Activated T-helper 1 cell treated with anti-CD3 and anti-CD28 coated beads, Interleukin-12 subunit alpha, Interleukin-12 subunit beta, Interleukin-2, Interleukin-4 antibody, amounts not matched to agents 30 ng/mL and 10 ng/mL and 1 ng/mL, durations not matched to agents 14 hours and 24 hours and 36 hours (primary cell): ENCODE data around the gene DAB2IP. TPM values are rescaled to one million over a fixed set of nuclear protein-coding genes. Genes with fewer than 3 reads are reported as not detected.

Experiments used
- DNase-seq: peaks from one replicate; pipeline ENCODE4 v3.0.0; 2021; ENCODE audit warnings: low spot score
- H3K27ac Mint-ChIP-seq: one replicate; pipeline ENCODE4 v1.8.0; 2021; ENCODE audit warnings: mild to moderate bottlenecking, mixed read lengths
- H3K27me3 Mint-ChIP-seq: one replicate; pipeline ENCODE4 v1.8.0; 2022; ENCODE audit warnings: mild to moderate bottlenecking, moderate library complexity, mixed read lengths; ENCODE audit not compliant: insufficient read depth
- H3K36me3 Mint-ChIP-seq: one replicate; pipeline ENCODE4 v1.8.0; 2021; ENCODE audit warnings: low read depth, mixed read lengths
- H3K4me1 Mint-ChIP-seq: one replicate; pipeline ENCODE4 v1.8.0; 2021; ENCODE audit warnings: low read depth, mixed read lengths
- H3K4me3 Mint-ChIP-seq: one replicate; pipeline ENCODE4 v1.8.0; 2021; ENCODE audit warnings: mild to moderate bottlenecking, moderate library complexity, mixed read lengths
- H3K9me3 Mint-ChIP-seq: one replicate; pipeline ENCODE4 v1.8.0; 2021; ENCODE audit warnings: mixed read lengths
- intact Hi-C: fragments of 100-400 bp; cut with micrococcal nuclease; formaldehyde crosslinking; loops from one replicate; pipeline ENCODE4 v1.15.1; 2024
- total RNA-seq: library from RNA; stranded (reverse); gene quantifications from 2 replicates; pipeline ENCODE4 v1.2.3, GENCODE V29; 2022

Gene DAB2IP
- total RNA-seq, 1 donor from 2014 or later, result not detected

DNA sequence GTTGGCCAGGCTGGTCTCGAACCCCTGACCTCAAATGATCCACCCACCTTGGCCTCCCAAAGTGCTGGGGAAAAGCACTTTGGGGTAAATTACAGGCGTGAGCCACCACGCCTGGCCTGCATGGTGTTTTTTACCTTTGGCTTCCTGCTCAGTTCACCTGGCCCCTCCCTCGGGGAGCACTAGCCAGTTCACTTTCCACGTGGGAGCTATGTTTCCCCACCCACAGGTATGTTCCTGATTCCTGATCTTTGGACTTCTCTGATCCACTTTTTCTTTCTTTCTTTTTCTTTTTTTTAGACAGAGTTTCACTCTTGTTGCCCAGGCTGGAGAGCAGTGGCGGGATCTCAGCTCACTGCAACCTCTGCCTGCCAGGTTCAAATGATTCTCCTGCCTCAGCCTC, 15.8 kb downstream of the DAB2IP start:
- no peak overlapping the region for H3K27ac Mint-ChIP-seq
- intact Hi-C loops, result no loop called here
- DNase-seq, result no peak
- no peak overlapping the region for H3K4me3 Mint-ChIP-seq
- H3K27me3 Mint-ChIP-seq, result peaks cover 18% of the 10 kb centered on the region
- no peaks in the 10 kb centered on the region for H3K9me3 Mint-ChIP-seq
- H3K4me1 Mint-ChIP-seq, result no peaks in the 10 kb centered on the region
- H3K36me3 Mint-ChIP-seq, result no peaks in the 10 kb centered on the region

DNA sequence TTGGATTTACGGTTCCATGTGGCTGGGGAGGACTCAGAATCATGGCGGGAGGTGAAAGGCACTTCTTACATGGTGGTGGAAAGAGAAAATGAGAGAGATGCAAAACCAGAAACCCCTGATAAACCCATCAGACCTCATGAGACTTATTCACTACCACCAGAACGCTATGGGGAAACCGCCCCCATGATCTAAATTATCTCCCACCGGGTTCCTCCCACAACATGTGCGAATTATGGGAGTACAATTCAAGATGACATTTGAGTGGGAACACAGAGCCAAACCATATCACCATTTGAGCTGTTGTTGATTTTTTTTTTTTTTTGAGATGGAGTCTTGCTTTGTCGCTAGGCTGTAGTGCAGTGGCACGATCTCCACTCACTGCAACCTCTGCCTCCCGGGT, 16.5 kb downstream of the DAB2IP start:
- Mint-ChIP-seq H3K27ac (no peak overlapping the region), H3K36me3 (no peaks in the 10 kb centered on the region), H3K9me3 (no peaks in the 10 kb centered on the region), H3K27me3 (peaks cover 16% of the 10 kb centered on the region), H3K4me1 (no peaks in the 10 kb centered on the region), H3K4me3 (no peak overlapping the region)
- DNase-seq, result no peak
- intact Hi-C loops, result no loop called here

DNA sequence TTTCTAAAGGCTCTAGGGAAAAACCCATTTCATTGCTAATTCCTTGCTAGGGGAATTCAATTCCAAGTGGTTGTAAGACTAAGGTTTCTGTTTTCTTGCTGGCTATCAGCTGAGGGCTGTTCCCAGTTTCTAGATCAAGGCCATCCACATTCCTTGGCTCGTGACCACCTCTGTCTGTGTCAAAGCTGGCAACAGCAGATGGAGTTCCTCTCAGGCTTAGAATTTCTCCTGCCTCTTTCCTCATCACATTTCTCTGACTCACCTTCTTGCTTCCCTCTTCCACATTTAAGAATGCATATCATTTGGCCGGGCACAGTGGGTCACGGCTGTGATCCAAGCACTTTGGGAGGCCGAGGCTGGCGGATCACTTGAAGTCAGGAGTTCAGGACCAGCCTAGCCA, 19.0 kb downstream of the DAB2IP start:
- DNase-seq, result no peak
- H3K4me3 Mint-ChIP-seq, result no peak overlapping the region
- intact Hi-C loops, result no loop called here
- no peak overlapping the region for H3K27ac Mint-ChIP-seq
- peaks cover 10% of the 10 kb centered on the region for H3K27me3 Mint-ChIP-seq
- no peaks in the 10 kb centered on the region for H3K36me3 Mint-ChIP-seq
- no peaks in the 10 kb centered on the region for H3K9me3 Mint-ChIP-seq
- H3K4me1 Mint-ChIP-seq, result no peaks in the 10 kb centered on the region

- no peak overlapping the region for H3K27ac Mint-ChIP-seq
- no peak for DNase-seq
- no peak overlapping the region for H3K4me3 Mint-ChIP-seq
- H3K4me1 Mint-ChIP-seq, result no peaks in the 10 kb centered on the region
- intact Hi-C loops, result no loop called here
- peaks cover 10% of the 10 kb centered on the region for H3K27me3 Mint-ChIP-seq
- no peaks in the 10 kb centered on the region for H3K9me3 Mint-ChIP-seq
- no peaks in the 10 kb centered on the region for H3K36me3 Mint-ChIP-seq
Observed at GRCh38 chr9:121671612-121672155, 20.2 kb downstream of the DAB2IP start.

DNA sequence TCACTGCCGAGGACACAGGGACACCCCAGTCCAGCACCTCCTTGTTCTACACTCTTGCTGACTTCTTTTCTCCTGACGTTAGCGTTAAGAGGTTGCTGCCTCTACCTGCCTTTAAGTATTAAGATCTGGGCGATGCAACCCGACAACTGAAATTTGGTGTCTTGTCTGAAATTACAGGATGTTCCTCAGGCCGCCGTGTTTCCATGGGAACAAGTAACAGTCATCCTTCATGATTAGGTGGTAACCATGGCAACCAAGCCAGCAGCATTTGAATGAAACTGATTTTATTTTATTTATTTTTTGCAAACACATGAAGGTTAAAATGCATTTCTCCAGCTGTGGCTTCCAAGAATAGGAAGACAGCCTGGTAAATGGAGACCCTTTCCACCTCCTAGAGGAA, 20.8 kb downstream of the DAB2IP start:
- intact Hi-C loops, result no loop called here
- no peak for DNase-seq
- H3K27me3 Mint-ChIP-seq, result peaks cover 10% of the 10 kb centered on the region

DNA sequence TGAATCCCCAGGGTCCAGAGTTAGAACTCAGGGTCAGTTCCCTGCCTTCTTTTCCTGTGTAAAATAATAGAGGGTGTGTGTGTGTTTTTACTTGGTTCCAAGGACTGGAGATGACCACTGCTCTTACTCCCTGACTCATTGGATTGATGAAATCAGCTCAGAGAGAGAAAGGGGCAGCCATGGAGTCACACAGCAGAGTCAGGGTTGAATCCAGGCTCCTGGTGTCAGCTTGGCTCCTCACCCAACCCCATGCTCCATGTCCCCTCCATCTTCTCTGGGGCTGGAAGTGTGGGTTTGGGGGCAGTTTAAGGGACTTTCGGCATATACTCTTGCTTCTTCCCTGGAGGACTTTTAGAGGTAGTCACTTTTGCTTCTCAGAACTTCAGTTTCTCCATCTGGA, 21.6 kb downstream of the DAB2IP start:
- intact Hi-C loops, result no loop called here
- Mint-ChIP-seq H3K27ac (no peak overlapping the region), H3K4me3 (no peak overlapping the region), H3K4me1 (no peaks in the 10 kb centered on the region), H3K27me3 (peaks cover 10% of the 10 kb centered on the region), H3K9me3 (no peaks in the 10 kb centered on the region), H3K36me3 (no peaks in the 10 kb centered on the region)
- no peak for DNase-seq

More for the DNA sequence above, 20.8 kb downstream of the DAB2IP start:
- Mint-ChIP-seq H3K36me3 (no peaks in the 10 kb centered on the region), H3K4me1 (no peaks in the 10 kb centered on the region), H3K4me3 (no peak overlapping the region), H3K27ac (no peak overlapping the region), H3K9me3 (no peaks in the 10 kb centered on the region)

DNA sequence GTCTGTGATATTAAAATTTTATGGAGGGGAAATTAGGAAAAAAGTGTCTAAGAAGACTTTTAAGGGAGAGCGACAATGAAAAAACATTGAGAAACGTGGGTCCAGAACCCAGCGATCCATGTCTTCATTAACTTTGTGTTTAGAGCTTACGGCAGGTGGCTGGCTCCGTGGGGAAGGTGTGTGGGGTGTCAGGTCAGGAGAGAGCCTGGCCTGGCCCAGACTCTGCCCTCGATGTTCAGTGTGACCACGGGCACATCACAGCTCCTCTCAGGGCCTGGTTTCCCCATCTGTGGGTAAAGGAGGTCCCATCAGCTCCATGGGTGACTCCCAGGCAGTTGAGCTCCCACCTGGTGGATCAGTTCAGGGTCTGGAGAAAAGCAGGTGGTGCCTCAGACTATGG, 22.1 kb downstream of the DAB2IP start:
- no peaks in the 10 kb centered on the region for H3K36me3 Mint-ChIP-seq
- peaks cover 11% of the 10 kb centered on the region for H3K27me3 Mint-ChIP-seq
- H3K27ac Mint-ChIP-seq, result no peak overlapping the region
- no peaks in the 10 kb centered on the region for H3K9me3 Mint-ChIP-seq
- H3K4me3 Mint-ChIP-seq, result no peak overlapping the region
- no peaks in the 10 kb centered on the region for H3K4me1 Mint-ChIP-seq
- intact Hi-C loops, result no loop called here
- no peak for DNase-seq

DNA sequence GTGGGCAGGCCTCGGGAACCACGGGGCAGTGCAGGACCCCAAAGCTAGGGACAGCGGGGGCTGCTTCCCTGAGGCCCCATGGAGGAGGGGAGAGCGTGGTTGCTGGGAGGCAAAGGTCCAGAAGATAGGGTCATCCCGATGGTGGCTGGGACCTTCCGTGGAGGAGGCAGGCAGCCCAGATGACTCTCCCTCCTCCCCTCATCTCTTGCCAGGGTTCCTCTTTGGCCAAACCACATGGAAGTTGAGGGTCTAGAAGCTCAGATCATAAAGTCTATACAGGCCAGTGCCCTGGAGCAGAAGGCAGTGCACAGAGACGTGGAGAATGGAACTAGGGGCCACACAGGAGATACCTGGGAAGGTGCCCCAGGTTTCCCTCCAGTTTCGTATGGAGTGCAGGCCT, 22.6 kb downstream of the DAB2IP start:
- Mint-ChIP-seq H3K27ac (no peak overlapping the region), H3K27me3 (peaks cover 11% of the 10 kb centered on the region), H3K4me3 (no peak overlapping the region), H3K36me3 (no peaks in the 10 kb centered on the region), H3K9me3 (no peaks in the 10 kb centered on the region), H3K4me1 (no peaks in the 10 kb centered on the region)
- no peak for DNase-seq
- intact Hi-C loops, result no loop called here

DNA sequence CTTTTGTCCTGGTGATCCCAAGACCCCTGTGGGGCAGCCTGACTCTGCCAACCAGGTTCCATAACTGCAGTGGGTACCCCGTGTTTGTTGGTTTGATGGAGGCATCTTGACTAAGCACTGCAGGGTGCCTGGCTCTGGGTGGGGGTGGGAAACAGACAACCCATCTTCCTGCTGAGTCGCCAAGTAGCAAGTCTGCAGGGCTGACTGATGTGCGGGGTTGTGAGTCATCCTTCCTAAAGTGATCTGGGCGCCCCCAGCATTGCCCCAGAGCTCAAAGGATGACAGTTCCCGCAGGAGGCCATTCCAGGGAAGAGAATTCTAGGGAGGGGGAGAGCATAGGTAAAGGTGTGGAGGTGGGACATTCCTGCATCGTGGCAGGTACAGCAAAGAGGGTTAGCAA, 23.5 kb downstream of the DAB2IP start:
- Mint-ChIP-seq H3K9me3 (no peaks in the 10 kb centered on the region), H3K4me3 (no peak overlapping the region), H3K36me3 (no peaks in the 10 kb centered on the region), H3K27me3 (peaks cover 9% of the 10 kb centered on the region), H3K4me1 (no peaks in the 10 kb centered on the region), H3K27ac (no peak overlapping the region)
- no peak for DNase-seq
- intact Hi-C loops, result no loop called here

DNA sequence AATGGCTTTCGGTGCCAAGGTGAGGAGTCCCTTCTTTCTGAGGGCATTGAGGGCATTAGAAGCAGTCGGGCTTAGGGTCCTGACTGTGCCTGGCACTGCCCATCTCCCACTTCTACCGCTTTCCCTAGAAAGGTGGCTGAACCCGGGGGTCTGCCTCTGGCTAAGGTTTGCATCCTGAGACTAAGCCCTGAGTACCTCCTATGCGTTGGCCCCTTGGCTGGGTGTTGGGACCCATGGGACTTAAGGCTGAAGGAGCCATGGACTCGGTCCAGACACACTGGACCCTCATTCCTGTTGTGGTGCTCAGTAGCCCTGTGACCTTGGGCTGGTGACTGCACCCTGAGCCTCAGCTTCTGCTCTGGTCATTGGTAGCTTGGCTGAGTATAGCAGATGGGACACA, 23.9 kb downstream of the DAB2IP start:
- Mint-ChIP-seq H3K27ac (no peak overlapping the region), H3K4me1 (no peaks in the 10 kb centered on the region), H3K36me3 (no peaks in the 10 kb centered on the region)

DNA sequence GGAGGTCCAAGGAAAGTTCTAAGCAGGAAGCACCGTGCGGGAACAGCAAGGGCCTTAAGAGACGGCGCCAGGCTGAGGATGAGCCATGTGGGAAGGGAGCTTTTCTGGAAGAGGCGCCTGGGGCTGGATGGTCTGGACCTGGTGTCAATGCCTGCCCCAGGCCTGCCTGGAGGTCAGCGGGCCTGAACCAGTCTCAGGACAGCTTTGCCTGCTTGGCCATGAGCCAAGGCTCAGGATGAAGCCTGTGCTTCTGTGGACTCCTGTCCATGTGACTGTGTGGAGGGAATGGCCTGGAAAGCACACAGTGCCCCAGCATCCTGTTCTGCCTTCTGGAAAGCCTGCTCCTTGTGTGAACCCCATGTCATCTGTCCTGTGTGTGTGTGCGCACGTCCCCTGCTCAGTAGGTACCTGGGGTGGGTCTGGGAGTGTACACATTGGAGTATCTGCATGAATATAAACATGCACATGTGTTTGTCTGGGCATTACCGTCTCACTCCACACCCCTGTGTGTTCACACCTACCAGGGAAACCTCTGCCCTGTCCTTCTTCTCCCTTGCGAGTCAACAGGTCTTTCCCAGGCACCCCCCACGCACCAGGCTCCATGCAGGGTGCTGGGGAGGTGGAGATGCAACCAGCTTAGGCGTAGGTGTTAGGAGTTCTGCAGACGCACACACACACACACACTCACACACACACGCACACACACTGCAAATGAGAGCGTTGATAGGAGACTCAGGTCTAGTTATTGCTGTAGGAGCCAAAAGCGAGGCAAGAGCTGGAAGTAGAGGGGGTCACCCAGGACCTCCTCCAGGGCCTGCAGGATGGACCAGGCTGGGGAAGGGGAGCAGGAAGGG, 24.8 kb downstream of the DAB2IP start:
- intact Hi-C loops, result no loop called here
- Mint-ChIP-seq H3K27me3 (peaks cover 7% of the 10 kb centered on the region), H3K4me1 (no peaks in the 10 kb centered on the region), H3K27ac (no peak overlapping the region), H3K4me3 (no peak overlapping the region), H3K36me3 (no peaks in the 10 kb centered on the region), H3K9me3 (no peaks in the 10 kb centered on the region)
- no peak for DNase-seq

More for the DNA sequence above, 23.9 kb downstream of the DAB2IP start:
- Mint-ChIP-seq H3K4me3 (no peak overlapping the region), H3K9me3 (no peaks in the 10 kb centered on the region), H3K27me3 (peaks cover 8% of the 10 kb centered on the region)
- intact Hi-C loops, result no loop called here
- no peak for DNase-seq

DNA sequence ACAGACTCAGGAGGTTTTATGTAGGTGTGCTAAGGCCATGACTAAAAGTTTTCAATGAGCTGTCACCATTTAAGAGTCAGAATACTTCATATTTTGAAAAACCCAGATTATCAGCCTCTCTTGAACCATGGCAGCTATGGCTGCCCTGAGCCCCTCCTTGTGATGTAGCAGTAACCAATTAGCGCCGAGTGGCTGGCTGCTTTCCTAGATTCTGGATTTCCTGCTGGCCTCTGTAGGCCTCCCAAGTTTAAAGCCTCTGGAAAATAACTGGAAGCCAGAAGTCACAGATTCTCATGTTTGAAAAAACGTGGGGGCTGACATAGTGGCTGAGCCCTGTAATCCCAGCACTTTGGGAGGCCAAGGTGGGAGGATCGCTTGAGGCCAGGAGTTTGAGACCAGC, 25.5 kb downstream of the DAB2IP start:
- no peaks in the 10 kb centered on the region for H3K9me3 Mint-ChIP-seq
- H3K4me3 Mint-ChIP-seq, result no peak overlapping the region
- intact Hi-C loops, result no loop called here
- no peaks in the 10 kb centered on the region for H3K36me3 Mint-ChIP-seq
- no peak overlapping the region for H3K27ac Mint-ChIP-seq
- peaks cover 10% of the 10 kb centered on the region for H3K27me3 Mint-ChIP-seq
- DNase-seq, result no peak
- no peaks in the 10 kb centered on the region for H3K4me1 Mint-ChIP-seq

- DNase-seq, result no peak
- H3K36me3 Mint-ChIP-seq, result no peaks in the 10 kb centered on the region
- H3K9me3 Mint-ChIP-seq, result no peaks in the 10 kb centered on the region
- intact Hi-C loops, result no loop called here
- H3K4me3 Mint-ChIP-seq, result no peak overlapping the region
- no peak overlapping the region for H3K27ac Mint-ChIP-seq
- H3K27me3 Mint-ChIP-seq, result peaks cover 5% of the 10 kb centered on the region
- no peaks in the 10 kb centered on the region for H3K4me1 Mint-ChIP-seq
Observed at GRCh38 chr9:121678501-121679022, 27.1 kb downstream of the DAB2IP start.
